ENCODE measurements around the gene CLEC2A.

The CLEC2A gene

DNA sequence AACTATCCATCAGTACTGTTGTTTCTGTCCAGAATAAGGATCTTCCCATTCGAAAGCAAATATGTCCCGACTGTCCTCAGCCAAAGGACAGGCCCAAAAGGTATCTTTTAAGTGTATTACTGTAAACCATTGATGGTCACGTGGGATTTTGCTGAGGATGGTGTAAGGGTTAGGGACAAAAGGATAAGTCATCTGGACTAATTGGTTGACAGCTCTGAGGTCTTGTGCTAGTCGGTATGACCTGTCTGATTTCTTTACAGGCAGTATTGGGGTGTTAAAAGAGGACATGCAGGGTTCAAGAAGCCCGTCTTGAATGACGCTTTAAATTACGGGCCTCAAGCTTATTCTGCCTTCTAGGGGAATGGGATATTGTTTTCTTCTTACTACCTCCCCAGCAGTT, 24.4 kb downstream of the CLEC2A start:
- no peak overlapping the region for H3K9ac ChIP-seq (ENCODE audit: low read length)
- H3K4me3 ChIP-seq (ENCODE audit: low read depth in 1 of 2, low read length in 2 of 2): no peak overlapping the region
- H3K36me3 ChIP-seq (ENCODE audit: insufficient read depth, low read length): no peaks in the 10 kb centered on the region

DNA sequence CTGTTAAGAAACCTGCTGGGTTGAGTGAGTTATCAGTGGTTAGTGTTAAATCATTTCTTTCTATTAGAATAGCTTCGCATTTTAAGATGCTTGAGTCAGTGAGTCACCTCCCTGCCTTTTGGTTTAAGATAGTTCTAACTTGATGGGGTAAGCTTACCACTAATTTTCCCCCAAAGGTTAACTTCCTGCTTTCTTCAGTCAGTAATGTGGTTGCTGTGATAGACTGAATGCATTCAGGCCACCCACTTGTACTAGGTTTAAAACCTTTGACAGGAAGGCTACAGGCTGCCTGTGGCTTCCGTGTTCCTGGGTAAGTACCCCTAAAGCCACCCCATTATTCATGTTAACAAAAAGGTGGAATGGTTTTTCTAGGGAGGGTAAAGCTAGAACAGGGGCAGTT, 25.3 kb downstream of the CLEC2A start:
- no peaks in the 10 kb centered on the region for H3K9me3 ChIP-seq (ENCODE audit: low read length)
- no peak overlapping the region for H3K4me3 ChIP-seq (ENCODE audit: low read depth in 1 of 2, low read length in 2 of 2)
- no peak overlapping the region for H3K27ac ChIP-seq (ENCODE audit: low read depth, low read length)
- no peaks in the 10 kb centered on the region for H3K36me3 ChIP-seq (ENCODE audit: insufficient read depth, low read length)
- no peaks in the 10 kb centered on the region for H3K27me3 ChIP-seq (ENCODE audit: control insufficient read depth in 1 of 2, insufficient read depth in 2 of 2, low read length in 2 of 2)
- no peak overlapping the region for H3K9ac ChIP-seq (ENCODE audit: low read length)
- H3K4me1 ChIP-seq (ENCODE audit: insufficient read depth, low read length): no peaks in the 10 kb centered on the region

More for the DNA sequence above, 24.4 kb downstream of the CLEC2A start:
- no peaks in the 10 kb centered on the region for H3K9me3 ChIP-seq (ENCODE audit: low read length)
- H3K27me3 ChIP-seq (ENCODE audit: control insufficient read depth in 1 of 2, insufficient read depth in 2 of 2, low read length in 2 of 2): no peaks in the 10 kb centered on the region
- H3K4me1 ChIP-seq (ENCODE audit: insufficient read depth, low read length): no peaks in the 10 kb centered on the region
- no peak overlapping the region for H3K27ac ChIP-seq (ENCODE audit: low read depth, low read length)

DNA sequence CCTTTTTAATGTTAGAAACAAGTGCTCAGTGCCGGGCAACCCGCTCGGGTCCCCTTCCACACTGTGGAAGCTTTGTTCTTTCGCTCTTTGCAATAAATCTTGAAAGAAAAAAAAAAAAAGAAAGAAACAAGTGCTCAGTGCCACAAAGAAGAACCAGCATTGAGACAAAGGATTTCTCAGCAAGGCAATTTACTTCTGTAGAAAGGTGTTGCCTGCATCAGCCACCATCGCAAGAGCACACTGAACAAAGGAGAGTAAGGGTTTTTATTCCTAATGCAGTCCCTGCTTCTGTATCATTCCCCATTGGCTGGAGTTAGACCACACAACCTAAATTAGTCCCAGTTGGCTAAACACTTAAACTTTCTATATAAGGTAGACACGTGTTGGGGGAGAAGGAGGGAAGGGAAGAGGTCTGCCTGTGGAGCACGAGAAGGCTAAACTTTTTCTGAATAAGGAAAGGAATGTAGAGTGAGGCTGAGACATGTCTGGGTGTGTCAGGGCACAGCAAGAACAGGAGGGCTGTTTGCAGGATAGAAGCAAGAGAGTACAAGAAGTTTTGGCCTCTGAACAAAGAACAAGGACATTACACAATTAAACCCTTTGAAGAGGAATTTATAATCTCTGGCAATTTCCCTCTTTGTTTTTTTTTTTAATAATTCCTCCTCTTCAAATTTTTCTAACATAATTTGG, 29.5 kb downstream of the CLEC2A start:
- Histone ChIP-seq H3K4me3 (ENCODE audit: low read depth in 1 of 2, low read length in 2 of 2) (no peak overlapping the region), H3K9me3 (ENCODE audit: low read length) (no peaks in the 10 kb centered on the region), H3K36me3 (ENCODE audit: insufficient read depth, low read length) (no peaks in the 10 kb centered on the region), H3K27me3 (ENCODE audit: control insufficient read depth in 1 of 2, insufficient read depth in 2 of 2, low read length in 2 of 2) (no peaks in the 10 kb centered on the region), H3K9ac (ENCODE audit: low read length) (no peak overlapping the region), H3K4me1 (ENCODE audit: insufficient read depth, low read length) (no peaks in the 10 kb centered on the region), H3K27ac (ENCODE audit: low read depth, low read length) (no peak overlapping the region)

DNA sequence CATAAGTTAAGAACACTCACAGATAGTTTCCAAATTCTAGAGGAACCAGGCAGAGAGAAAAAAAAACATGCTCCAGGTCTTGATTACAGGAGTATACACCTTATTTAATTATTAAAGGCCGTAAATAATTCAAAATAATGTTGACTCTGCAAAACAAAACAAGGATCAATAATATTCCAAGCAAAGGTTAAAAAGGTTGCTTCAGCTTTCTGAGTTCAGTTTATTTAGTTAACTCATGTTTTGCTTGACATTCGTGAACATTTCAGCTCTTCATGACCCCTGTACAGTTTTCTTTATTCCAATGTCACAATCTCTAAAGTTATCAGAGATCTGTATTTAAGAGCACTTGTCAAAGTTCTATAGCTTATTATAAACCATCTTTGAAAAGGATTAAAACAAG, 31.2 kb downstream of the CLEC2A start:
- no peaks in the 10 kb centered on the region for H3K4me1 ChIP-seq (ENCODE audit: insufficient read depth, low read length)
- no peaks in the 10 kb centered on the region for H3K36me3 ChIP-seq (ENCODE audit: insufficient read depth, low read length)
- no peak overlapping the region for H3K4me3 ChIP-seq (ENCODE audit: low read depth in 1 of 2, low read length in 2 of 2)
- no peaks in the 10 kb centered on the region for H3K9me3 ChIP-seq (ENCODE audit: low read length)
- H3K27me3 ChIP-seq (ENCODE audit: control insufficient read depth in 1 of 2, insufficient read depth in 2 of 2, low read length in 2 of 2): no peaks in the 10 kb centered on the region
- no peak overlapping the region for H3K27ac ChIP-seq (ENCODE audit: low read depth, low read length)
- no peak overlapping the region for H3K9ac ChIP-seq (ENCODE audit: low read length)

- H3K4me1 ChIP-seq (ENCODE audit: insufficient read depth, low read length): no peaks in the 10 kb centered on the region
- no peak overlapping the region for H3K27ac ChIP-seq (ENCODE audit: low read depth, low read length)
- H3K27me3 ChIP-seq (ENCODE audit: control insufficient read depth in 1 of 2, insufficient read depth in 2 of 2, low read length in 2 of 2): no peaks in the 10 kb centered on the region
- H3K4me3 ChIP-seq (ENCODE audit: low read depth in 1 of 2, low read length in 2 of 2): no peak overlapping the region
- no peaks in the 10 kb centered on the region for H3K36me3 ChIP-seq (ENCODE audit: insufficient read depth, low read length)
- H3K9me3 ChIP-seq (ENCODE audit: low read length): no peaks in the 10 kb centered on the region
- no peak overlapping the region for H3K9ac ChIP-seq (ENCODE audit: low read length)
Measured at GRCh38 chr12:9899209-9899608, 33.0 kb downstream of the CLEC2A start.

- no peak overlapping the region for H3K9ac ChIP-seq (ENCODE audit: low read length)
- no peaks in the 10 kb centered on the region for H3K9me3 ChIP-seq (ENCODE audit: low read length)
Measured at GRCh38 chr12:9897535-9897934, 34.6 kb downstream of the CLEC2A start.

GRCh38 chr12:9895215-9895971, 36.8 kb downstream of the CLEC2A start:
- no peaks in the 10 kb centered on the region for H3K4me1 ChIP-seq (ENCODE audit: insufficient read depth, low read length)
- no peak overlapping the region for H3K9ac ChIP-seq (ENCODE audit: low read length)
- no peaks in the 10 kb centered on the region for H3K9me3 ChIP-seq (ENCODE audit: low read length)
- H3K36me3 ChIP-seq (ENCODE audit: insufficient read depth, low read length): no peaks in the 10 kb centered on the region
- no peak overlapping the region for H3K4me3 ChIP-seq (ENCODE audit: low read depth in 1 of 2, low read length in 2 of 2)
- H3K27ac ChIP-seq (ENCODE audit: low read depth, low read length): no peak overlapping the region
- H3K27me3 ChIP-seq (ENCODE audit: control insufficient read depth in 1 of 2, insufficient read depth in 2 of 2, low read length in 2 of 2): no peaks in the 10 kb centered on the region

More at GRCh38 chr12:9897535-9897934, 34.6 kb downstream of the CLEC2A start:
- Histone ChIP-seq H3K36me3 (ENCODE audit: insufficient read depth, low read length) (no peaks in the 10 kb centered on the region), H3K27ac (ENCODE audit: low read depth, low read length) (no peak overlapping the region), H3K4me1 (ENCODE audit: insufficient read depth, low read length) (no peaks in the 10 kb centered on the region), H3K4me3 (ENCODE audit: low read depth in 1 of 2, low read length in 2 of 2) (no peak overlapping the region), H3K27me3 (ENCODE audit: control insufficient read depth in 1 of 2, insufficient read depth in 2 of 2, low read length in 2 of 2) (no peaks in the 10 kb centered on the region)

GRCh38 chr12:9888665-9889273, 43.4 kb downstream of the CLEC2A start:
- no peak overlapping the region for H3K4me3 ChIP-seq (ENCODE audit: low read depth in 1 of 2, low read length in 2 of 2)
- no peak overlapping the region for H3K27ac ChIP-seq (ENCODE audit: low read depth, low read length)
- H3K9me3 ChIP-seq (ENCODE audit: low read length): no peaks in the 10 kb centered on the region
- H3K9ac ChIP-seq (ENCODE audit: low read length): no peak overlapping the region
- H3K4me1 ChIP-seq (ENCODE audit: insufficient read depth, low read length): no peaks in the 10 kb centered on the region
- no peaks in the 10 kb centered on the region for H3K36me3 ChIP-seq (ENCODE audit: insufficient read depth, low read length)
- H3K27me3 ChIP-seq (ENCODE audit: control insufficient read depth in 1 of 2, insufficient read depth in 2 of 2, low read length in 2 of 2): no peaks in the 10 kb centered on the region

- Histone ChIP-seq H3K4me3 (ENCODE audit: low read depth in 1 of 2, low read length in 2 of 2) (no peak overlapping the region), H3K36me3 (ENCODE audit: insufficient read depth, low read length) (no peaks in the 10 kb centered on the region), H3K9me3 (ENCODE audit: low read length) (no peaks in the 10 kb centered on the region), H3K27ac (ENCODE audit: low read depth, low read length) (no peak overlapping the region), H3K9ac (ENCODE audit: low read length) (no peak overlapping the region), H3K4me1 (ENCODE audit: insufficient read depth, low read length) (no peaks in the 10 kb centered on the region), H3K27me3 (ENCODE audit: control insufficient read depth in 1 of 2, insufficient read depth in 2 of 2, low read length in 2 of 2) (no peaks in the 10 kb centered on the region)
Measured at GRCh38 chr12:9883175-9883574, 49.0 kb downstream of the CLEC2A start.

- H3K4me3 ChIP-seq (ENCODE audit: low read depth in 1 of 2, low read length in 2 of 2): no peak overlapping the region
- H3K36me3 ChIP-seq (ENCODE audit: insufficient read depth, low read length): no peaks in the 10 kb centered on the region
- no peaks in the 10 kb centered on the region for H3K4me1 ChIP-seq (ENCODE audit: insufficient read depth, low read length)
- H3K27ac ChIP-seq (ENCODE audit: low read depth, low read length): no peak overlapping the region
- no peaks in the 10 kb centered on the region for H3K9me3 ChIP-seq (ENCODE audit: low read length)
- H3K27me3 ChIP-seq (ENCODE audit: control insufficient read depth in 1 of 2, insufficient read depth in 2 of 2, low read length in 2 of 2): no peaks in the 10 kb centered on the region
- H3K9ac ChIP-seq (ENCODE audit: low read length): no peak overlapping the region
Measured at GRCh38 chr12:9881988-9882387, 50.2 kb downstream of the CLEC2A start.

- no peak within 1 kb of the TSS for H3K4me3 ChIP-seq (ENCODE audit: low read depth in 1 of 2, low read length in 2 of 2)
- no peaks in the 10 kb centered on the region for H3K9me3 ChIP-seq (ENCODE audit: low read length)
- H3K9ac ChIP-seq (ENCODE audit: low read length): no peak within 1 kb of the TSS
- H3K27me3 ChIP-seq (ENCODE audit: control insufficient read depth in 1 of 2, insufficient read depth in 2 of 2, low read length in 2 of 2): no peaks in the 10 kb centered on the region
- no peaks in the 10 kb centered on the region for H3K4me1 ChIP-seq (ENCODE audit: insufficient read depth, low read length)
- no peaks in the 10 kb centered on the region for H3K36me3 ChIP-seq (ENCODE audit: insufficient read depth, low read length)
- no peak within 1 kb of the TSS for H3K27ac ChIP-seq (ENCODE audit: low read depth, low read length)
Measured at GRCh38 chr12:9881246-9881645, 50.9 kb downstream of the CLEC2A start, which contains the start of gene KLRF2. TSS of gene KLRF2 (plus strand) at chr12:9881489. CDS start at chr12:9881596, 107 bp downstream.

All from muscle layer of colon (tissue), 2 donors.